HG03108 (cell line): ENCODE results near the gene KCNS1.
"Not testable (repeated sequence)": the region's sequence is repeated elsewhere in the genome, so short reads cannot be mapped to it uniquely, and the experiment has no call there.

ENCODE experiments used
- ATAC-seq: cut with Tn5 transposase; IDR thresholded peaks from one replicate; pipeline ENCODE4 v1.9.1; 2021; ENCODE audit warnings: moderate library complexity; ENCODE audit not compliant: unreplicated experiment

KCNS1 gene

DNA sequence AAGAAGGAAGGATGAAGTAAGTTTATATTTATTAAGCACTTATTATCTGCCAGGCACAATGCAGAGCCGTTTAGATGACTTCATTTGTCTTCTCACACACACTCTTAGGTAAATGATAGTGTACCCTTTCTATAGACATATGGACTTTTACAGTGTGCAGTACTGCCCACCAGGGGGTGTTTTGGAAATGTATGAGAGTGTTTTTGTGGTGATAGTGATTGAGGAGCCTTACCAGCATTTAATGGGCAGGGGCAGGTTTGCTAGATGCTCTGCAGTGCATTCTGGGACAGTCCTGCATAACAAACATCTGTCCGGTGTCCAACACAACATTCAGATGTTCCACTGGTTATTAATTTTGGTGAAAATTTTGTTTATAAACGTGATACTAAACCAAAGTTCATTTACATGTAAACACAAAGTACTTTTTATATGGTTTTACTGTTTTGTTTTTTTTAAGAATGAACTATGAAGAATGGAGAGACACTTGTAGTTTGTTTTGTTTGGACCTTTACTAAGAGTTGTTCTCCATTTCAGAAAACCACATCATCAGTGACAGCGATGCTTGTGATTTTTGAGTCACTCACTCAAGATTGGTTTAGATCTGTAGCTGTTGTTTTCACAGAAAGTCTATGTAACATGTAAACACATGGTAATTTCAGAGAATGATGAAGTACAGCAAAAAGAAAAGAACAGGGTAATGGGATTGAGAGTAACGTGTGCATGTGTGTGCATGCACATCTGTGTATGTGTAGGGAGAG lies 19.9 kb downstream of the KCNS1 start:
- ATAC-seq: no peak

DNA sequence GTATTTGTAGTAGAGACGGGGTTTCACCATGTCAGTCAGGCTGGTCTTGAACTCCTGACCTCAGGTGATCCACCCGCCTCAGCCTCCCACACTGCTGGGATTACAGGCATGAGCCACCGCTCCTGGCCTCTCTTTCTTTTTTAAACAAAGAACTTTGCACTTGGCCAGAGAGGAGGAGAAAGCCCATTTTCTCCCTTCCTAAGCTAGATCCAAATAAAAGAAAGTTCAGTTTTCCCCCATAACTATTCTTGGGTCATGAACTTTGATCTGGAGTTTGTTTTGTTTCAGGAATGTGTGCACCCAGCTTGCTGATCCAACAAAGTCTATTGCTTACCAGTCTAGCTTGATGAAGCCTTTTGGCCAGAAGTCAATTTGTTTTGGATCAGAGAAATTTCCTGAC lies 23.4 kb downstream of the KCNS1 start:
- no peak for ATAC-seq

- no peak for ATAC-seq
Observed at GRCh38 chr20:45073221-45073620, 27.7 kb downstream of the KCNS1 start.

DNA sequence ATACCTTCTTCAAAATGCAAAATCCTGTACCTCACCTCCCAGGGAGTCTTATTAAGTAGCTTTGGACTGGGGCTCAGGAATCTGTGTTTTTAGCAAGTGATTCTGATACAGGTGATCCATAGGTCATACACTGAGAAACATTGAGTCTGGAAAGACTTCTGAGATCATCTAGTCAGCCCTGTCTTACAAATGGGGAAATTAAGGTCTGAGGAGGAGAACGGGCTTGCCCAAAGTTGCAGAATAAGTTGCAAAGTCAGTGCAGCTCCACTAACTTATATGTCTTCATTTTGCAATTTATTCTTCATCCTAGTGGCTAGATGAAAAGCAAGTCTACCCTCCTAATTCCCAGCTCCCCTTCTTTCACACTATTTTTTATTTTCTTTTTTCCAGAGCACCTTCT lies 28.9 kb downstream of the KCNS1 start:
- no peak for ATAC-seq

DNA sequence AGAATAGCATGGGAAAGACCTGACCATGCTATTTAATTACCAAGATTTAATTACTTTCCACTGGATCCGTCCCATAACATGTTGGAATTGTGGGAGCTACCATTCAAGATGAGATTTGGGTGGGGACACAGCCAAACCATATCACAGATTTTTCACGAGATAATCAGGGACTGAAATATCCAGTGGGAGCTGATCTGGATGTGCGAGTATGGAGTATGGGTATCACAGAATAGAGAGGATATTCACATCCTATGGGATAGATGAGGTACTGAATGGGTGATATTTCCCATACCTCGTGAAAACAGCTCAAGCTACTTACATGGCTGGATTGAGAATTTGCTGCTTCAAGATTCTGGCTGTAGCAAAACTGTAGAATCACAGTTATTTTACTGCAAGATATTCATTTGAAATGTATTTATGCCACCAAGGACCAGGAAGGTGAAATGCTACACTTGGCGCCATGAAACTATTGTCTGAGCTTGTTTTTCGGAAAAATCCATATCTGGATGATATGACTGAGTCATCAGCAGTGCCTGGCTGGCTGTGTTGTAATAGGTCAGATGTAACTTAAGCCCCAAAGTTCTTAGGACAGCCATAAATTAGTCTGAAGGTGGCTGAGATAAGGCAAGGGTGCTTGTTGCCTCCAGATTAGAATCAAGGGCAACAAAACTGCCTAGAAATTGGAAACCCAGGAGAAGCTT lies 29.8 kb downstream of the KCNS1 start:
- ATAC-seq: no peak

DNA sequence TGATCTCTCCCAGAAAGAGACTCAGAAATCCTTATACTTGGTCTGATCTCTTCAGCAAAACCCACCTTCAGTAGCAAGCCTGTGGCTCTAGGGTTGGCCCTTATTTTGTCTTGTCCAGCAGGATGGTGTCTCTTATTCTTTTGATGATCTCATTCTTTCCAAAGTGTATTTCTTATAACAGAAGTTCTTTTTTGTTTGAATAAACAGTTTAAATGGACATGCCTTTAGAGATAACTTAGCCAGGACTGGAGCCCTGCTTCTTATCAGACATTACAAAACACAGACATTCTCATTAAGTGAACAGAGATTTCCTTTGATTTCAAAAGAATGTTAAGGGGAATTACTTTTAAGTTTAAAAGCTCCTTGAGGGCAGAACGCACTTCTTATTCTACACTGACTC lies 31.7 kb downstream of the KCNS1 start:
- ATAC-seq: no peak

GRCh38 chr20:45067558-45067957 lies 33.4 kb downstream of the KCNS1 start:
- ATAC-seq: no peak

- ATAC-seq: no peak
Observed at GRCh38 chr20:45067087-45067486, 33.8 kb downstream of the KCNS1 start.

DNA sequence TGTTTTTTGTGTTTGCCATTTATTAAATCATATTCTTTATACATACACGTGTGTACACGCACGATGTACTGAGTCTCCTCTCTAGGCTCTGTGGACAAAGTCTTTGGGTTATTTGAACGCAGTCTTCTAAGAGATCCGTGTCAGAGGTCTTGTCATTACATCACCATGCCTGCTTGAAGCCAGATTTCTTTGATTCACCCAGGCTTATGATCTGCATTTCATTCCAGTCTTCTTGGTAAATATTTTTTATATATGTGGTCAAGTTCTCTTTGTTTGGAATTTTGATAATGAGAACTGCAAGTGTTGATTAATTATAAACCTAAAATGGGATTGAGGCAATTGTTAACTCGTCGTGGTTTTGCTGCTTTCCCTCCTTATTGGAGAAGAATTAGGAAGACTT lies 34.6 kb downstream of the KCNS1 start:
- no peak for ATAC-seq

DNA sequence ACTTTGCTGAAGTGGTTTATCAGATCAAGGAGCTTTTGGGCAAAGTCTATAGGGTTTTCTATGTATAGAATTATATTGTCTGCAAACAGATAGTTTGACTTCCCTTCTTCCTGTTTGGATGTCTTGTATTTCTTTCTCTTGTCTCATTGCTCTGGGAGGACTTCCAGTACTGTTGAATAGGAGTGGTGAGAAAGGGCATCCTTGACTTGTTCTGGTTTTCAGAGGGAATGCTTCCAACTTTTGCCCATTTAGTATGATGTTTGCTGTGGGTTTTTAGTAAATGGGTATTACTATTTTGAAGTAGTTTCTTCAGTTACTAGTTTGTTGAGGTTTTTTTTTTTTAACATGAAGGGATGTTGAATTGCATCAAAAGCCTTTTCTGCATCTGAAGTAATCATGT lies 36.1 kb downstream of the KCNS1 start:
- ATAC-seq: no peak

DNA sequence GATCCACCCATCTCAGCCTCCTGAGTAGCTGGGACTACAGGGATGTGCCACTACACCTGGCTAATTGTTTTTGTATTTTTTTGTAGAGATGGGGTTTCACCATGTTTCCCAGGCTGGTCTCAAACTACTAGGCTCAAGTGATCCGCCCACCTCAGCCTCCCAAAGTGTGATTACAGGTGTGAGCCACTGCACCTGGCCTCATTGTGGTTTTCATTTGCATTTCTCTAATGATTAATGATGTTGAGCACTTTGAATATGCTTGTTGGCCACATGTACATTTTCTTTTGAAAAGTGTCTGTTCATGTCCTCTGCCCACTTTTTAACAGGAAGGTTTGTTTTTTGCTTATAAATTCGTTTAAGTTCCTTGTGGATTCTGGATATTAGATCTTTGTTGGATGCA lies 37.8 kb downstream of the KCNS1 start:
- not testable (repeated sequence) for ATAC-seq

DNA sequence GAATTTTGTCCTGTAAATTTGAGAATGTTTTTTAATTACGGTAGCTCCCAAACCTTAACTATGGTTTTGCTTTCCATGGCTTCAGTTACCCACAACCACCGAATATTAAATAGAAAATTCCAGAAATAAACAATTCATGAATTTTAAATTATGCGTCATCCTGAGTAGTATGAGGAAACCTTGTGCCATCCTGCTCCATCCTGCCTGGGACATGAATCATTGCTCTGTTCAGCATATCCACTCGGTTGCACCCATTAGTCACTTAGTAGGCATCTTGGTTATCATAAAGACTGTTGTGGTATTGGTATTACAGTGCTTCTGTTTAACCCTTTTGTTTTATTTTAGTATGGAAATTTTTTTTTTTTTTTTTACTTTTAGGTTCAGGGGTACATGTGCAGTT lies 39.7 kb downstream of the KCNS1 start:
- ATAC-seq: no peak

GRCh38 chr20:45060294-45060693 lies 40.6 kb downstream of the KCNS1 start:
- ATAC-seq: no peak

DNA sequence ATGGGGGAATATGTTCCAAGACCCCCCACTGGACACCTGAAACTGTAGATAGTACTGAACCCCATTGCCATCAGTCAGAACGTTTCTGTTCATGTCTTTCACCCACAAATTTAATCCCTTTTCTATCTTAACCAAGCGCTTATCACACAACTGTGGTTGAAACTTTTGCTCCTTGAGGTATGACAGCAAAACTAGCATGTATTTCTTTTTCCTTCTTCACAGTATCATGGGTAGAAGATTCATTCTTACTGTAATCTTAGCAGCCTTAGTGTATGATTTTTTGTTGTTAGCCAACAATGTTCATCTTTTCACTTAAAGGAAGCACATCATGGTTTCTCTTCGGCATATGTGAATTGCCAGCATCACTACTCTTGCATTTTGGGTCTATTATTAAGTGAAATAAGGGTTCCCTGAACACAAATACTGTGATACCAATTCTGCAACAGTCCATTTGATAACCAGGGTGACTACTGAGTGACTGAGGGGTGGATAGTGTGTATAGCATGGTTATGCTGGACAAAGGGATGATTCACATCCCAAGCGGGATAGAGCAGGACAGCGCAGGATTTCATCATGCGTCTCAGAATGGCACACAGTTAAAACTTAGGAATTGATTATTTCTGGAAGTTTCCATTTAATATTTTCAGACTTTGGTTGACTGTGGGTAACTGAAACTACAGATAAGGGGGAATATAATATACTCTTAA lies 41.8 kb downstream of the KCNS1 start:
- no peak for ATAC-seq

DNA sequence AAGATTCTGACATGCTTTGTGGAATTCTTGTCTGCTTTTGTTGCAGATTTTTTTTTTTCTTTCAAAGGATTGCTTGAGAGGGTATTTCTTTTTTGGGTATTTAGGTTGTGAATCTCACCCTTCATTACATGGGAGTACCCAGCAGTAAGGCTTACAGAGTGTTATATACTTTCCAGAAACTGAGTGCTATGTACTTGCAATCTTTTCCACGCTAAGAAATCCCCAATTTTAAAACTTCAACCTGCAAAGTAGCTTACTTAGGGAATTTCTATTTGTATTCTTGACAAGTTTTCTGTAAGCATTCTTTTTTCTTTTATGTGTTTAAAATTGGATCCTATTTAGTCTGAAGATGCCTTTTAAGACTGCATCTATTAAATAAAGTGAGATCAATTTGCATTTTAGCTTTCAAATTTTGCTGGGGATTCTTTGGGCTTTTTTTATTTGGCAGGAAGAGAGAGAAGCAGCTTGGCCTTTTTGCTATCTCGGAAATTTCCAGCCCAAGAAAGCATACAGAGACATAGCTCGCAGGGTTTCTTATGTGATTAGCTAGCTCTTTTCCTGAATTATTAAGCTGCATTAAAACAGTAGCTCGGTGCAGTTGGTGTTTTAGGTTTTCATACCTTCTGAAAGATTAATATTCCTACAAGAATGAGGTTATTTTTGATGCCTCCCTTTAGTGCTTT lies 42.6 kb downstream of the KCNS1 start:
- no peak for ATAC-seq

- no peak for ATAC-seq
Observed at GRCh38 chr20:45056473-45057173, 44.3 kb downstream of the KCNS1 start.

DNA sequence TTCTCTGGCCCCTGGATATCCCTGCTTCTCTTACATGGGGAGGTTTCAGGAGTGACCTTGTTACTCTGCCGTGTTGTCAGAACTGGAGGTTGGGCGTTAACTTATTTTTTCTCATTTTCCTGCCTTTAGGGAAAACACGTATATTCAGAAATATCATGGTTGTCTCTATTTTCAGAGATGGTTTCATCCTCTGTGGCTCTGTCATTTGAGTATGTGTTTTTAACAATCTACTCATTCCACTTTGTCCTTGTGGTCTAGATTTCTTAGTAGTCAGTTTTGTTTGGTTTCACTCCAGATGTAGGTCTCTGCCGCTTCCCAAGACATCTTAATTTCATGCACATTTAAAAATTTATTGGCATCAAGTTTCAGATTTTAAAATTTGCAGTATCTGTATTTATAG lies 45.9 kb downstream of the KCNS1 start:
- no peak for ATAC-seq

DNA sequence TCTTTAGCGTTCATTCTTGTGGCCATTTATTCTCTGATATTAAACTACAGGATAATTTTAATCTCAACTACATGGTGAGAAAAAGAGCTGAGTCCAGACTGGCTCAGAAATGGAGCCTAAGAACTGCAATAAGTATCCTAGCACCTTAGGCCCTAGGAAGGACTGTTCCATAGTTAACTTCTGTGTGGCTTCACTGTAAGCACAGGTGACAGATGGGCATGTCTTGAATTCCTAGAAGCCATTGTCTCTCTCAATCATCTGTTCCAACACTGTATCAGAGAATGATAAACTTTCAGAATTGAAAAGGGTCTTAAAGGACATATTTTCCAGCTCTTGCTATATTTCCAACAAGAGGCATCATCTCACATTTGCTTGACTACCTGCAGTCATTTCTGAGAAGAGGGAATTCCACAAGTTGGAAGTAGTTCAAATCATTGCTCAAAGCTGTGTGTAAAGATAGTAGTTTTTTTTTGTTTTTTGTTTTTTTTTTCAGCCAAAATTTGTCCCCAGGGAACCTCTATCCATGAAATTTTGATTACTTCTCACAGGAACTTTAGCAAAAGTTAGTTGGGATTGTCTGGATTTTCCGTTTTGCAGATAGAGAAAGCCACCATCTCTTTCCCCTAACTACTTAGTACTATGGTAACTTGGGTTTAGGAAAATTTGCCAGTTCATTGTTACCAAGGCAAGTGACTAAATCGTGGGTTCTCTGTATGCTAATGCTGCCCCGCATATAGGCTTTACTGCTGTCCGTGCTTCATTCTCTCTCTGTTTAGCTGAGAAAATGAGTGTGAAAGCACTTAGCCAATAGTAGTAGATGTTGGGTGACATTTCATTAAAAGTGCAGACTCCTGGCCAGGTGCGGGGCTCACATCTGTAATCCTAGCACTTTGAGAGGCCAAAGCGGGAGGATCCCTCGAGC lies 47.2 kb downstream of the KCNS1 start:
- no peak for ATAC-seq

DNA sequence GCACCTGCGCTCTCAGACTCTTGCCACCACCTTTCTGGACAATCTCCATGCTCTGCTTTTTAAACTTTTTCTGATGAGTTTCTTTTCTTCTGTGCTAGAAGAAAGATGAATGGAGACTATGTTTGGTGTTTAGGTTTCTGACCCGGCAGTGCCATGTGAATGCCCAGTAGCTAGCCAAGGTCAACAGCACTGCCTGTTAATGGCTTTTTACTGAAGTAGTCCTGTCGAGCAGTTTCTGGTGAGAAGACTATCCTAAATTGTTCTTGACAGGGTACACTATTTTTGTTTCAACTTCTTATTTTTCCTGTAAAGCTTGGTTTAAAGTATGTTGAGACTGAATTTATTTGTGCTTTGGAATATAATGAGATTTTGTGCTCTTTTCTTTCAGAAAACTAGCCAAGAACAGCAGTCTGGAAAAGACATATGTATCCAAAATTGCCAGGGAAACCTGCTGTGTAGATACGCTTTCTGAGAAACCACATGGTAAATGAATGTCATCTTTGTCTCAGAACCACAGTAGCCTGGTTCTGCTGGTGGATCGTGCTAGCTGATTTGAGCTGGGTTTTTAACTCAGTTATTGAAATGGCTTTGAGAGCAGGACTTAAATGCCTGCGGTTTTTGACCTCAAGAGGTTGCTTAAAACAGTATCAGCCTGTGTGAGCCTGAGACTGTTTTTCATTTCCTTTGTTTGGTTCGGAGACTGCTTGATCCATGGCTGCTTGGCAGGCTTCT lies 48.1 kb downstream of the KCNS1 start:
- peak; percentile 57 for ATAC-seq
